HEK293 (cell line): Measurements from ENCODE around the gene UBQLN1.

Experiments used
- CTCF ChIA-PET: fragments of 350-600 bp; formaldehyde crosslinking; extraction: SDS; loops from one replicate; lab custom pipeline; 2021; ENCODE audit warnings: antibody characterized with exemption; lab: Yijun Ruan, JAX
- POLR2A ChIA-PET: fragments of 300-600 bp; formaldehyde crosslinking; extraction: SDS; loops from one replicate; lab custom pipeline; 2020; ENCODE audit warnings: antibody characterized with exemption, inconsistent platforms; lab: Yijun Ruan, JAX
- H3K27ac ChIP-seq: fragments of 200-500 bp; sonication (Bioruptor generic); 2 replicates; pipeline ENCODE4 v1.5.1; 2014; ENCODE audit warnings: low read depth, low read length, control low read depth, inconsistent platforms; ENCODE audit errors: extremely low read depth
- H3K36me3 ChIP-seq, 2 experiments: fragments of 200-500 bp in 1 of 2; sonication (Bioruptor generic) in 1 of 2; 1 replicate in 1 of 2; 2 replicates in 1 of 2; pipeline ENCODE4 v1.5.1; 2014 to 2017; ENCODE audit warnings: inconsistent platforms in 2 of 2, low read length in 2 of 2; ENCODE audit not compliant: control insufficient read depth in 2 of 2, insufficient read depth in 1 of 2
- H3K4me1 ChIP-seq: fragments of 200-500 bp; sonication (Bioruptor generic); 2 replicates; pipeline ENCODE4 v1.5.1; 2014; ENCODE audit warnings: mild to moderate bottlenecking, low read length, inconsistent platforms; ENCODE audit not compliant: control insufficient read depth, insufficient read depth
- H3K4me3 ChIP-seq: 2 replicates; pipeline ENCODE4 v1.5.1; 2011; ENCODE audit warnings: low read depth, mild to moderate bottlenecking, control low read depth, low read length, moderate library complexity
- H3K9me3 ChIP-seq: fragments of 200-500 bp; sonication (Bioruptor generic); 2 replicates; pipeline ENCODE4 v1.5.1; 2014; ENCODE audit warnings: low read depth, low read length, inconsistent platforms; ENCODE audit not compliant: control insufficient read depth, insufficient read depth
- GFI1B ChIP-seq: fragments of 450-650 bp; formaldehyde crosslinking; IDR thresholded peaks from 2 replicates; pipeline ENCODE4 v1.5.1; 2016; ENCODE audit warnings: missing biosample characterization, missing genetic modification characterization
- KLF8 ChIP-seq: fragments of 450-650 bp; formaldehyde crosslinking; IDR thresholded peaks from 2 replicates; pipeline ENCODE4 v1.5.1; 2016; ENCODE audit warnings: missing biosample characterization, missing genetic modification characterization
- PRDM6 ChIP-seq: fragments of 450-650 bp; formaldehyde crosslinking; IDR thresholded peaks from 2 replicates; pipeline ENCODE4 v1.5.1; 2017; ENCODE audit warnings: missing biosample characterization, missing genetic modification characterization
- YY1 ChIP-seq: fragments of 450-650 bp; formaldehyde crosslinking; IDR thresholded peaks from 2 replicates; pipeline ENCODE4 v1.5.1; 2018; ENCODE audit warnings: missing biosample characterization, missing genetic modification characterization
- ZBTB49 ChIP-seq: fragments of 450-650 bp; formaldehyde crosslinking; IDR thresholded peaks from 2 replicates; pipeline ENCODE4 v1.5.1; 2016; ENCODE audit warnings: missing biosample characterization, missing genetic modification characterization, low read depth
- ZNF10 ChIP-seq: fragments of 450-650 bp; formaldehyde crosslinking; IDR thresholded peaks from 2 replicates; pipeline ENCODE4 v1.5.1; 2017; ENCODE audit warnings: missing biosample characterization, missing genetic modification characterization
- ZNF16 ChIP-seq: fragments of 450-650 bp; formaldehyde crosslinking; IDR thresholded peaks from 2 replicates; pipeline ENCODE4 v1.5.1; 2016; ENCODE audit warnings: low read depth, missing biosample characterization, missing genetic modification characterization
- ZNF404 ChIP-seq: fragments of 450-650 bp; formaldehyde crosslinking; IDR thresholded peaks from 2 replicates; pipeline ENCODE4 v1.5.1; 2017; ENCODE audit warnings: missing biosample characterization, missing genetic modification characterization
- ZNF76 ChIP-seq: fragments of 450-650 bp; formaldehyde crosslinking; IDR thresholded peaks from 2 replicates; pipeline ENCODE4; 2016; ENCODE audit warnings: low read depth, missing biosample characterization, missing genetic modification characterization, borderline replicate concordance
- ZNF776 ChIP-seq: fragments of 450-650 bp; formaldehyde crosslinking; IDR thresholded peaks from 2 replicates; pipeline ENCODE4 v1.5.0; 2017; ENCODE audit warnings: missing biosample characterization, missing genetic modification characterization, borderline replicate concordance
- ZNF777 ChIP-seq: fragments of 450-650 bp; formaldehyde crosslinking; IDR thresholded peaks from 2 replicates; pipeline ENCODE4 v1.5.1; 2017; ENCODE audit warnings: missing biosample characterization, missing genetic modification characterization, borderline replicate concordance
- TF ChIP-seq, protein P1 (sequence below): fragments of 450-650 bp; formaldehyde crosslinking; IDR thresholded peaks from 2 replicates; pipeline ENCODE4 v1.5.1; 2016; ENCODE audit warnings: missing biosample characterization, missing genetic modification characterization, borderline replicate concordance

Gene UBQLN1

DNA sequence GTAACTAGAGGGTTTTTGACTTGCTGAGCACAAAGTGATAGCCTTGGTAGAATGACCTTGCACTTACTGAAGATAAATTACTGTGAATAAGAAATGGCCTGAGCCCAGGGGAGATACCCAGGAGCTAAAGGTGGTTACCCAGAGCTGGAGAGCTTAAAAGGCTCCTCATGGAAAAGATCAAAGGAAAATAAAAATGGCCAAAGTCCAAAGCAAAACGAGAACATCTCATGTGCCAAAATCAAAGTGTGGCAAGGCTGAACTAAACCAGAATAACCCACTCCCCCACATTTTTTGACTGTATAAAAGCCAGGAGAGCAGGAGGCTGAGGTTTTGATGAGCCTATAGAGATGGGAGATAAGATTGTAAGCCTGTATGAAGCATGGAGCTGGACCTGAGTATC lies 70.4 kb downstream of the UBQLN1 start:
- CTCF ChIA-PET: interaction anchor here (0.9 to 4.0 kb wide), 3 partner anchors 12 to 303 kb away, joined by 4 to 36 read pairs (median 13); no protein-coding TSS in a partner anchor
- TF ChIP-seq YY1 (tag by site-specific recombination) (no peak), ZNF776 (tag by site-specific recombination) (no peak), GFI1B (tag by site-specific recombination) (no peak)
- TF ChIP-seq, protein P1, sequence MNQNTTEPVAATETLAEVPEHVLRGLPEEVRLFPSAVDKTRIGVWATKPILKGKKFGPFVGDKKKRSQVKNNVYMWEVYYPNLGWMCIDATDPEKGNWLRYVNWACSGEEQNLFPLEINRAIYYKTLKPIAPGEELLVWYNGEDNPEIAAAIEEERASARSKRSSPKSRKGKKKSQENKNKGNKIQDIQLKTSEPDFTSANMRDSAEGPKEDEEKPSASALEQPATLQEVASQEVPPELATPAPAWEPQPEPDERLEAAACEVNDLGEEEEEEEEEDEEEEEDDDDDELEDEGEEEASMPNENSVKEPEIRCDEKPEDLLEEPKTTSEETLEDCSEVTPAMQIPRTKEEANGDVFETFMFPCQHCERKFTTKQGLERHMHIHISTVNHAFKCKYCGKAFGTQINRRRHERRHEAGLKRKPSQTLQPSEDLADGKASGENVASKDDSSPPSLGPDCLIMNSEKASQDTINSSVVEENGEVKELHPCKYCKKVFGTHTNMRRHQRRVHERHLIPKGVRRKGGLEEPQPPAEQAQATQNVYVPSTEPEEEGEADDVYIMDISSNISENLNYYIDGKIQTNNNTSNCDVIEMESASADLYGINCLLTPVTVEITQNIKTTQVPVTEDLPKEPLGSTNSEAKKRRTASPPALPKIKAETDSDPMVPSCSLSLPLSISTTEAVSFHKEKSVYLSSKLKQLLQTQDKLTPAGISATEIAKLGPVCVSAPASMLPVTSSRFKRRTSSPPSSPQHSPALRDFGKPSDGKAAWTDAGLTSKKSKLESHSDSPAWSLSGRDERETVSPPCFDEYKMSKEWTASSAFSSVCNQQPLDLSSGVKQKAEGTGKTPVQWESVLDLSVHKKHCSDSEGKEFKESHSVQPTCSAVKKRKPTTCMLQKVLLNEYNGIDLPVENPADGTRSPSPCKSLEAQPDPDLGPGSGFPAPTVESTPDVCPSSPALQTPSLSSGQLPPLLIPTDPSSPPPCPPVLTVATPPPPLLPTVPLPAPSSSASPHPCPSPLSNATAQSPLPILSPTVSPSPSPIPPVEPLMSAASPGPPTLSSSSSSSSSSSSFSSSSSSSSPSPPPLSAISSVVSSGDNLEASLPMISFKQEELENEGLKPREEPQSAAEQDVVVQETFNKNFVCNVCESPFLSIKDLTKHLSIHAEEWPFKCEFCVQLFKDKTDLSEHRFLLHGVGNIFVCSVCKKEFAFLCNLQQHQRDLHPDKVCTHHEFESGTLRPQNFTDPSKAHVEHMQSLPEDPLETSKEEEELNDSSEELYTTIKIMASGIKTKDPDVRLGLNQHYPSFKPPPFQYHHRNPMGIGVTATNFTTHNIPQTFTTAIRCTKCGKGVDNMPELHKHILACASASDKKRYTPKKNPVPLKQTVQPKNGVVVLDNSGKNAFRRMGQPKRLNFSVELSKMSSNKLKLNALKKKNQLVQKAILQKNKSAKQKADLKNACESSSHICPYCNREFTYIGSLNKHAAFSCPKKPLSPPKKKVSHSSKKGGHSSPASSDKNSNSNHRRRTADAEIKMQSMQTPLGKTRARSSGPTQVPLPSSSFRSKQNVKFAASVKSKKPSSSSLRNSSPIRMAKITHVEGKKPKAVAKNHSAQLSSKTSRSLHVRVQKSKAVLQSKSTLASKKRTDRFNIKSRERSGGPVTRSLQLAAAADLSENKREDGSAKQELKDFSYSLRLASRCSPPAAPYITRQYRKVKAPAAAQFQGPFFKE (tag by site-specific recombination): no peak
- Histone ChIP-seq H3K4me1 (no peaks in the 10 kb centered on the region), H3K36me3 (no peaks in the 10 kb centered on the region), H3K27ac (no peak overlapping the region), H3K9me3 (no peaks in the 10 kb centered on the region), H3K4me3 (no peak overlapping the region)
- POLR2A ChIA-PET: interaction anchor here (0.5 kb wide), 1 partner anchor 995 kb away, joined by 3 read pairs; no protein-coding TSS in a partner anchor

GRCh38 chr9:83636813-83637212 lies 70.9 kb downstream of the UBQLN1 start:
- no peaks in the 10 kb centered on the region for H3K4me1 ChIP-seq
- TF ChIP-seq ZNF76 (tag by site-specific recombination) (no peak), ZNF404 (no peak), ZBTB49 (tag by site-specific recombination) (no peak), ZNF777 (tag by site-specific recombination) (no peak), ZNF16 (tag by site-specific recombination) (no peak), ZNF10 (tag by site-specific recombination) (no peak), PRDM6 (tag by site-specific recombination) (no peak), KLF8 (tag by site-specific recombination) (no peak)
- H3K4me3 ChIP-seq: no peak overlapping the region
- no peaks in the 10 kb centered on the region for H3K9me3 ChIP-seq
- H3K36me3 ChIP-seq: no peaks in the 10 kb centered on the region
- ChIA-PET CTCF (interaction anchor here (3.4 to 4.0 kb wide), 2 partner anchors 12 to 16 kb away, joined by 13 to 36 read pairs; no protein-coding TSS in a partner anchor), POLR2A (no interaction called here)
- H3K27ac ChIP-seq: no peak overlapping the region
